GM19438 (cell line): ENCODE results near the gene SLC5A3.

ENCODE experiments used
- ATAC-seq: cut with Tn5 transposase; IDR thresholded peaks from one replicate; pipeline ENCODE4 v1.9.1; 2021; ENCODE audit warnings: low read depth; ENCODE audit not compliant: unreplicated experiment

The SLC5A3 gene

DNA sequence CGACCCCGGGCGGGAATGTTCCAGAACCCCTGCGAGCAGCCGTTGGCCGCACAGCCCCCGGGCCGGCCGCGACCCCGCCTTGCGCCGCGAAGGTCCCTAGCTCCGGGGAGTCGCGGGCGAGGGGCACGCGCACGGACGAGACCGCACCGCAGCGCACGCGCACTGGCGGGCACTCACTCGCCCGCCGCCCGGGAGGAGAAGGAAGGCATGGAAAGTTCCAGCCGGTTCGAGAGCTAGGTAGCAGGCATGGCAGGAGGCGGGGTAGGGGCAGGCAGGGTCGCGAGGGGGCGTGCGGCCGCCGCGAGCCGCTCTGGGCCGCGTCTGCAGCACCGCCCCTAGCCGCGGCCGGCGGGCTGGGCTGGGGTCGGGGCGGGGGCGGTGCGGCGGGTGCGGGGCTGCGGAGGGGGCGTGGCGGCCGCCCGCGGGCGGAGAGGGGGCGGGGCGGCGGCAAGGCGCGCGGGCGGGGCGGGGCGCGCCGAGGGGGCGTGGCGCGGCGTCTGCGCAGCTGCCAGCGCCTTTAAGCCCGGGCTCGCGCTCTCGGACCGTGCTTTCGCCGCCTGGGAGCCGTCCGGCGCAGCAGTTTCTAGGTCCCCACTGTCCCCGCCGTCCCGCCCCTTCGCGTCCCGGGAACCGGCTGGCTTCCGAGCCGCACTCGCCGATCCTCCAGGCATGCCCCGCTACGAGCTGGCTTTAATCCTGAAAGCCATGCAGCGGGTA, at the start of gene SLC5A3, which contains the start of gene MRPS6:
Gene SLC5A3 (plus strand): TSS at position 547 of the 717 bp plus-strand sequence. CDS start 21,621 bp downstream, outside the sequence.
Gene MRPS6 (plus strand): TSS at position 547 of the 717 bp plus-strand sequence. CDS start 123 bp downstream, at position 670.
- peak; percentile 74 for ATAC-seq

DNA sequence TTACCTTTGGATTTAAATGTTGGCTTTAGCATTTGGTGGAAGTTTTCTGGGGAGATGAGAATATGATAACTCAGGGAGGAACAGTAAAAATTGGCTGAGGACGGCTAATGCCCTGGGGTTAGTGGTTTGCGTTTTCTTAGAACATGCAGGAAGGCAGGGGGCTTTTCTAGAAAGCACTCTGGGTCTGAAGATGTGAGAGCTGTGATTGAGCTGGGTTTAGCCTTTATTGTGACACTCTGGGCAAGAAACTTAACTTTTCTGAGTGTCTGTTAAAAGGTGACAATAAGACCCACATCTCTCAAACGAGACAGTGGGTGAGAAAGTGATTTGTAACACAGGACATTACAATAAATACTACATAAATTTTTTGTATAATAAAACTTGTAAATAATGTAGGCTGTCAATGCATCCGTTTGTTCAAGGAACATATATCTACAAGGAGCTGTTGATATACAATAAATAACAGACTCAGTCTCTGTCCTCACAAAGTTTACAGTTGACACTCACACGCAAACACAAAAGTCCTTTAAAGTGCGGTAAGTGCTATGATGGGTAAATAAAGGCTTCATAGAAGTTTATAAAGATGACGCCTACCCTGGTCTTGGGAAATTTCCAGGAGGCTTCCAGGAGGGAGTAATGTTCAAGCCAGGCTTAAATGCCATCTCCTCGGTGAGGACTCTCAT, 49.5 kb upstream of the SLC5A3 start:
- no peak for ATAC-seq

DNA sequence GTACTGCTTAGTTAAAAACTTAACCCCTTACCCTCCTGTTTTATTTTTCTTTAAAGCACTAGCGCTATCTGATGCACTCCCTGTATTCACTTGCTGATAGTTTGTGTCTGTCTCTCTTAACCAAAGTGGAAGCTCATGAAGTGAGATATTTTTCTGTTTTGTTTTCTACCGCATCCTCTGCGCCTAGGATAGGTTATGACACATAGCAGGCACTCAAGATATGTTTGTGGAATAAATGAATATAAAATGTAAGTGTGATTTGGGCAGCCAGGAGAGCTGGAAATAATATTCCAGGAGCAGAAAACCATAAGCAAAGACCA, 49.0 kb upstream of the SLC5A3 start:
- ATAC-seq, result no peak

- no peak for ATAC-seq
These were observed 45.5 kb upstream of the SLC5A3 start for GRCh38 chr21:34027721-34028461.

- ATAC-seq, result peak; percentile 88
These were observed 43.4 kb upstream of the SLC5A3 start for GRCh38 chr21:34029743-34030528.

GRCh38 chr21:34031835-34032370, 41.5 kb upstream of the SLC5A3 start:
- ATAC-seq, result peak; percentile 56

- ATAC-seq, result no peak
These were observed 38.9 kb upstream of the SLC5A3 start for GRCh38 chr21:34034369-34035014.

DNA sequence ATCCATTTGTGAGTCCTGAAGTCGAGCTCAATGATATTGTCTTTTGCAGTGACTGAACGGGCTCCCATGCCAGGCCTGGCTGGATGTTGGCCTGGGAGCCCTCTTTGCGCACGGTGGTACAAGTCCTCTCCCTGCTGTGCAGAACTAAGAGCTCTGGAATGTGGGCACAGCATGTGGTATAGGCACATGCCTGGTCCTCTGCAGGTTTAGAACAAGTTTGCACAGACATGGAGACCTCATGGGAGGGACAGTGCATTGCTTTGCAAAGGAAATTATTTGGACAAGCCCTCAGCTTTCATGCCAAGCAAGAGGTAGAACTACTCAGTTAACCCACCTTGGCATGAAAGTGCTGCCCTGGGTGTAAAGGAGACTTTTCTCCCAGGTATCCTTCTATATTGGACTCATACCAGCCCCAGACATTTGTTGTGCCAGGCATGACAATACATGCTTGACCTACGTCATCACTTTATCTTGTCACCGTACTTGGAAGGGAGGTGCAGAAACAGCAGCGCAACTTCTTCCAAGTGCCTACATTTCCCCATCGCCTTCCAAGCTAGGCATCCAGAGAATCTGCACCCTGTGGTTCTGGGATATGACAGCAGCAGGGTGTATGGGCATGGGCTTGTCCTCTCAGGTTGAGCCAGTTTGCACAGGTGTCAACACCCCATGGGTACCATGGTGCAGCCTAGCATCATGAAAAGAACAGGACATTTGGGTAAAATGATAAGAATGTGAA, 37.6 kb upstream of the SLC5A3 start:
- no peak for ATAC-seq

- ATAC-seq, result no peak
These were observed 36.2 kb upstream of the SLC5A3 start for GRCh38 chr21:34037009-34037795.

DNA sequence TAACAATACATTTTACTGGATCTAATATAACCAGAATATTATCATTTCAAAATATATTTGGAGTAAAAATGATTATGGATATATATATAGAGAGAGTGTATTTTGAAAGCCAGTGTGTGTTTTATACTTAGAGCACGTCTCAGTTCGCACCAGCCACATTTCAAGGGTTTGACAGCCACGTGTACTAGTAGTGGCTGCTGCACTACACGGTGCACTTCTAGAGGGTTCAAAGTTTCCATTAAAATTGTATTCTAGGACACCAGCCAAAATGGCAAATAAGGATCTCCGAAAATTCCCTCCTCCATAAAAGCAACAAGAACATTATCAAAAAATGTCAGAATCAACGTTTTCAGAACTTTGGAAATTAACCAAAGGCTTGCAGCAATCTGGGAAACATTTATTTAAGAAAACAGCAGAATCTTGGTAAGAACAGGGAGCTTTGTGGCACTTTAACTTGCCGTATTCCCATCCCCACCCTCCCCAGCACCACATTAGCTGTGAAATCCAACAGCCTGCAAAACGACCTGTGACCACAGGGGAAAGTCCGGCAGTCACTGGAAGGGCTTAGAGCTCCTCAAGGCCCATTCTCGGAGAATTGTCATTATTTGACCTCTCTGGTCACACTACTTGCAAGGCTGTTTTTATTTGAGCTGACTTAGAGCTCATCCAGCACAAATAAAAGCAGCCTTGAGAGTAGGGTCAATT, 33.5 kb upstream of the SLC5A3 start:
- no peak for ATAC-seq

DNA sequence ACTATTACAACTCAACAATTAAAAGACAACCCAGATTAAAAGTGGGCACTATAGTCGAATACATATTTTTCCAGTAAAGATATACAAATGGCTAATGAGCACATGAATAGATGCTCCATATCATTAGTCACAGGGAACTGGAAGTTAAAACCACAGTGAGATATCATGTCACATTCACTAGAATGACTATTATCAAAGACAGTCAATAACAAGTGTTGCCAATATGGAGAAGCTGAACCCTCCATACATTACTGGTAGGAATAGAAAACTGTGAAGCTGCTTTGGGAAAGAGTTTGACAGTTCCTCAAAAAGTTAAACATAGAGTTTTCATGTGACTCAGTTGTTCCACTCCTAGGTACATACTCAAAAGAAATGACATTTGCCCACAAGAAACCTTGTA, 30.6 kb upstream of the SLC5A3 start:
- no peak for ATAC-seq

- no peak for ATAC-seq
These were observed 30.0 kb upstream of the SLC5A3 start for GRCh38 chr21:34043333-34043732.

DNA sequence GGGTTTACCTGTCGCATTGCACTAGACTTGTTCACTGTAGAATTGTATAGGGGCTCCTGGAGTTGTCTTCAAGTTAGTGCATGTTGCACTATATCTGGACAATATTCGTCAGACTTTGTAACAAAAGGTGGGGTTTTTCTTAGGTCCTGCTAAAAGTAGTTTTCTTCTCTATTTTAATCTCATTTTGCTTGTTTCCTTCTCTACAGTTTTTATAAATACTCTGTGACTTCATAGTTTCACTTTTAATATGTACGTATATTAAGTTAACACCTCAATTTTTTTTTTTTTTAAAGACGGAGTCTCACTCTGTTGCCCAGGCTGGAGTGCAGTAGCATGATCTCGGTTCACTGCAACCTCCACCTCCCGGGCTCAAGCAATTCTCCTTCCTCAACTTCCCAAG, 26.5 kb upstream of the SLC5A3 start:
- ATAC-seq, result no peak

DNA sequence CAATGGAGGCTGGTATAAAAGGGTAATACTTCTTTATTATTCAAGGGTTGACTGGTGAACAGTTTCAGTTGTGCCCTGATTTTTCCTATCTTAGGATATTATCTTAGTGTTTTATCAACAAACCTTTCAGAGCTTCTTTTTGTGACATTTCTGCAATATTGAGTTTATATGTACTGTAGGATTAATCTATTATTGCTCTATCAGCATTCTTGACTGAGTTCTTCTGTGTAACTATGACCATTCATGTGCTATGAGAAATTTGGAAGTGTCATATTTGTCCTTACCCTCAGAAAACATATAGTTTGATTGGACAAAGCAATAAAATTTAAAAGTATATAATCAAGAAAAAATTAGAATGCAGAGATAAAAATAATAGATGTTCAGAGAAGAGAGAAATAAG, 25.5 kb upstream of the SLC5A3 start:
- ATAC-seq, result no peak

DNA sequence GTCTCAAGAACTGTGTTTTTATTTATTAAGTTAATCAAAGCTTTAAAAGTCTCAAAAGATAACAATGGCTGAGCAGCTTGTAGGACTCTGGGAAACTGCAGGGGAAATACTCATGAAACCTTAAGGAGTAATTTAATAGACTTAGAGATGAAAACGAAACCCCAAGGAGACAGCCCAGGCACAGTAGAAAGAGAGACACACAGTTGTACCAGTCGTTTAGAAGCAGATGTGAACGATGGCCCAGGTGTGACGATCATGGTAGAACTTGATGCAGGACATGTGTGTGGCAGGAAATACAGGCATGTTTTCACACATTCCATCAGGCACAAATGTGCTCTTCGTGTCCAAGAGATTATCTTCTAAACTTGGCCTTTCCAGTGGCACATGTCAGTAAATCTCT, 21.2 kb upstream of the SLC5A3 start:
- ATAC-seq, result no peak

DNA sequence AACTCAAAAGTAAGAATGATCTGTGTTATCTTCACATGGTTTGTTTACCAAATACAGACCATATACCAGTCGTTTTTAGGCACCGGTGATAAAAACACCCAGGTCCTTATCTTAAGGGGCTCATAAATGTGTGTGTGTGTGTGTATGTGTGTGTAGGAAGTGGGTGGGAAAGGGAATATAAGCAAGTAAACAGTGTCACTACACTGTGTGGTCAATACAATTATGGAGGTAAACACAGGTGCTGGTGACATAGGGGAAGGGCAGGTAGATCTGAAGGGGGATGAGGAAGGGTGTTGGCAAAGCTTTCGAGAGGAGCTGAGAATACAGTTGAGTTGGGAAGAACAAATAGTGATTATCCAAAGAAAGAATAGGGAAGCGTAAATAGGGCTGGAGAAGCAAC, 19.1 kb upstream of the SLC5A3 start:
- no peak for ATAC-seq

GRCh38 chr21:34055615-34056014, 17.8 kb upstream of the SLC5A3 start:
- ATAC-seq, result no peak

DNA sequence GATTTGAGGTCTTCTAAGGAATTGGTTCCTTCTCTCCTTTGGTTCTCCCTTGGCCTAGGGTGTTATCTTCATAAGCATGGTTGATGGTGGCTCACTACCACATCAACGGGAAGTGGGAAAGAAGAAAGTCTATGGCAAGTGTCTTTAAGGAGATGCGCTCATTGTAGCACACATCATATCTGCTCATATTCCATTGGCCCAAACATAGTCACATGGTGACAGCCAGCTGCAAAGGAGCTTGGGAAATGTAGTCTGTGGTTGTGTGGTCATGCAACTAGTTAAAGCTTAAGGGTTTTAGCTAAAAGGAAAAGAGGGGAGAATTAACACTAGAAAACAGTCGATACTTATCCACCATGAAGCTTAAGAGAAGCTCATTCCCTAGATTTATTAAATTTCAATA, 11.4 kb upstream of the SLC5A3 start:
- no peak for ATAC-seq
